Fibroblast of mammary gland (primary cell): ENCODE data around the gene ROBO2.

Experiments
- DNase-seq: peaks from one replicate; pipeline ENCODE4 v3.0.0-alpha.2; 2010; ENCODE audit warnings: low read depth
- H3K4me3 ChIP-seq: 2 replicates; pipeline ENCODE4 v1.5.1; 2011; ENCODE audit warnings: low read depth, mild to moderate bottlenecking, low read length, moderate library complexity; ENCODE audit not compliant: control insufficient read depth
- CTCF ChIP-seq: conservative IDR thresholded peaks from 2 replicates; pipeline ENCODE4 v1.5.1; 2011; ENCODE audit warnings: low read depth, low read length, inconsistent platforms; ENCODE audit not compliant: control insufficient read depth, insufficient read depth

Gene ROBO2

GRCh38 chr3:77179762-77180161 is 139.9 kb downstream of the ROBO2 start:
- DNase-seq, result no peak
- no peak overlapping the region for H3K4me3 ChIP-seq
- TF ChIP-seq CTCF, result no peak

GRCh38 chr3:77182341-77182740 is 142.4 kb downstream of the ROBO2 start:
- TF ChIP-seq CTCF, result no peak
- H3K4me3 ChIP-seq, result no peak overlapping the region
- no peak for DNase-seq

GRCh38 chr3:77186319-77186718 is 146.4 kb downstream of the ROBO2 start:
- no peak for DNase-seq
- H3K4me3 ChIP-seq, result no peak overlapping the region
- no peak for TF ChIP-seq CTCF

- no peak for TF ChIP-seq CTCF
- H3K4me3 ChIP-seq, result no peak overlapping the region
- DNase-seq, result peak; percentile 39
Measured at GRCh38 chr3:77186728-77187127, 146.8 kb downstream of the ROBO2 start.

- TF ChIP-seq CTCF, result no peak
- H3K4me3 ChIP-seq, result no peak overlapping the region
- DNase-seq, result no peak
Measured at GRCh38 chr3:77188210-77188609, 148.3 kb downstream of the ROBO2 start.

GRCh38 chr3:77189258-77189657 is 149.4 kb downstream of the ROBO2 start:
- DNase-seq, result no peak
- H3K4me3 ChIP-seq, result no peak overlapping the region
- TF ChIP-seq CTCF, result no peak

- no peak for TF ChIP-seq CTCF
- DNase-seq, result no peak
- no peak overlapping the region for H3K4me3 ChIP-seq
Measured at GRCh38 chr3:77189684-77190083, 149.8 kb downstream of the ROBO2 start.
